COLO668 (cell line): ENCODE measurements around the gene NDUFAF5.

Source experiments
- DNase-seq: peaks from one replicate; lab custom pipeline; 2025; ENCODE audit not compliant: unreplicated experiment; lab: John Stamatoyannopoulos, UW

The NDUFAF5 gene

DNA sequence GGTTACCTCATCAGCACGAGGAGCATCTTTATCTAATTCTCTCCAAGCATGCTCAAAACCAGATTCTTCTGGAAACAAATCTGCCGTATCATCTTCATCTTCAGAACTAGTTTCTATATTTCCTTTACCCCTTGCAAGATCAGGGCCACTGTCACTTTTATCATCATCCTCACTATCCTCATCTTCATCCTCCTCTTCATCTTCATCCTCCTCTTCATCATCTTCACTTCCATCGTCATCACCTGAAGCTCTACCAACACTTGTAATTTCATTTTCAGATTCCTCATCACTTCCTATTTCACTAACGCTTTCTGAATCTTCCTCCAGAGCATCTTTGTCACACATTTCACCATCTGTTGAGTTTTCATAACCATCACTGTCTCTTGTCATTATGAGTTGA lies 9.0 kb upstream of the NDUFAF5 start:
- no peak for DNase-seq

DNA sequence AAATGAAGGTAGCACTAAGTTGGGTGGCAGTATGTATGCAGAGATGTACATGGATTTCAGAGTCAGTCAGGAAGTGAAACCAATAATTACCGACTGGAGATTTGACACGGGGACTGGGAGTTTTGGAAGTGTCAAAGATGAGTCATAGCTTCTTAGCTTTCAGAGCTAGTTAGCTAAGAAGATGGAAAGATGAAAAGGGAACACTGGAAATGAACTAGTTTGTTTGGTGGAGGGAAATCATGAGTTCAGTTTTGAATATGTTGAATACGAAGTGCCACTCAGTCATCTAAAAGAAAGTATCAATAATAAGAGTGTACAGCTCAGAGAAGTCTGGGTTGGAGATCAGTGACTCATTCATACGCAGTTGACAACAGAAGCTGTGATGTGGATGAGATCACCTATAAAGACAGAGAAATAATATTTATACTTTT lies 7.6 kb upstream of the NDUFAF5 start:
- no peak for DNase-seq

DNA sequence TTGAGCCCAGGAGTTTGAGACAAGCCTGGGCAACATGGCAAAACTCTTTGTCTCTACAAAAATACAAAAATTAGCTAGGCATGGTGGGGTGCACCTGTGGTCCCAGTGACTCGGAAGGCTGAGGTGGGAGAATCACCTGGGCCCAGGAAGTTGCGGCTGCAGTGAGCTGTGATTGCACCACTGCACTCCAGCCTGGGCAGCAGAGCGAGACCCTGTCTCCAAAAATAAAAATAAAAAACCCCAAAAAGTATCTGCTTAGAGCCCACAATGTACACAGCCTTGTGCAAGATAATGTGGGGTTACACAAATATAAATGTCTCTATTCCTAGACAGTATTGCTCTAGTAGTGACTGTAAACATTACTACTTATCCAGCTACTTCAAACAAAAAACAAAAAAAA lies 6.0 kb upstream of the NDUFAF5 start:
- DNase-seq: no peak

DNA sequence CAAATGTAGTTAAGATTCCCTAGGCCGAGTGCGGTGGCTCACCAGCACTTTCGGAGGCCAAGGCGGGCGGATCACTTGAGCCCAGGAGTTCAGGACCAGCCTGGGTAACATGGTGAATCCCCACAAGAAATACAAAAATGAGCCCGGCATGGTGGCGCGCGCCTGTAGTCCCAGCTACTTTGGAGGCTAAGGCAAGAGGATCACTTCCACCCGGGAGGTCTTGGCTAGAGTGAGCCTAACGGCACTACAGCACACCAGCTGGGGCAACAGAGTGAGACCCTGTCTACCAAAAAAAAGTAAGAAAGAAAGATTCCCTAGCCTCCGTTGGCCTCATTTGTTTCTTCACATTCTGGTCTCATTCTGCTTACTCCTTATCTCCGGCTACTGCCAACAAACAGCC lies 1.3 kb upstream of the NDUFAF5 start:
- DNase-seq: no peak

DNA sequence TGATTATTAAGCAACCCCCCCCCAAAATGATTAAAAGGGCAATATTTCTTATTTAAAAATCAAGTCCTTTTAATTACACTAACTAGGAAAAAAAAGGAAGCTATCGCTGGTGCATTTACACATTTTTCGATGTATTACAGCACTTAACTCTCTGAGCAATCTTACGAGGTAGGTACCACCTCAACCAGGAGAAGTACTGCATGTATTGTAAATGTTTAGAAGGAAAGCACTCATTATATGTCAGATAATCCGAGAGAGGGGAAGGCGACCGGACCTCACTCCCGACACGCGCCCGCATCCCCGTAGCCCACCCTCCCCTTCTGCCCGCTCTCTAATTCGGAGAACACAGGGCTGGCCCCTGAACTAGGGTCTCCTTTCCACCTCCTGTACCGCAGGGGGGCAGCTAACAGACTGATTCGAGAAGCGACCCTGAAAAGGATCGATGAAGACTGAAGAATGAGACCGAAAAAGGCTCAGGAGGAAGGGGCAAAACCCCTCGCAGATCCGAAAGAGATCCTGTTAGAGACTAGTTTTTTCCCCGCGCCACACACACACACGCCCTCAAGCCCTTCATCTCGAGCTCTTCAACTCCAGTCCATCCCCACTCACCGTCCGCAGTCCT lies 446 bp upstream of the NDUFAF5 start:
- no peak for DNase-seq

DNA sequence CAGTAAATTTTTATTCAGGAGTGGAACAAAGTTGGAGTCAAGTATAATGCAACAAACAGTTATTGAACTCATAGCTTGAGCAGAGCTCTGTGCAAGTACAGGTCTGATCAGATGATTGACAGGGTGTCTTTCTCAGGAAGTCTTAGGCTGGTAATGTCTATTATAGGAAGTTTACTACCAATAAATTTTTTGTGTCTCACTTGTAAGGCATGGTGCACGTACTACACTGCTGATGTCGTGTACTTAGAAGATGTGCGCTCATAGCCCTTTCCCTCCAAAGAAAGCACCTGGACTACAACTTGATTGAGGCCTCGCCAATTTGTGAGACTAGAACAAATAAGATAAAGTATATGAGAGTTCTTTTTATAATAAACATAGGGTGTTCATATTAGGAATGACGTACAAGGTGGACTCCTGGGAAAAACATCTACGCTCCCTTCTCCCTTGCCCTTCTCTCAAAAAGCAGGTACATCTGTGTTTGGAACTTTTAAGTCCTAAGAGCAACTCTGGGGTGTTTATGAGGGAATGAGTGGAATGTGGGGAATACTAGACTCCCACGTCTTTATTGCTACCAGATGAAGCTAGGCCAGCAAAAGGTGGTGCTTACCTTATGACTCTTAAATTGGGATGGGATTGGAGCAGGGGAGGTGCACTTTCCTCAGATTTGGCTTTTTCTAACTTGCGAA lies 1.5 kb downstream of the NDUFAF5 start:
- DNase-seq: no peak

DNA sequence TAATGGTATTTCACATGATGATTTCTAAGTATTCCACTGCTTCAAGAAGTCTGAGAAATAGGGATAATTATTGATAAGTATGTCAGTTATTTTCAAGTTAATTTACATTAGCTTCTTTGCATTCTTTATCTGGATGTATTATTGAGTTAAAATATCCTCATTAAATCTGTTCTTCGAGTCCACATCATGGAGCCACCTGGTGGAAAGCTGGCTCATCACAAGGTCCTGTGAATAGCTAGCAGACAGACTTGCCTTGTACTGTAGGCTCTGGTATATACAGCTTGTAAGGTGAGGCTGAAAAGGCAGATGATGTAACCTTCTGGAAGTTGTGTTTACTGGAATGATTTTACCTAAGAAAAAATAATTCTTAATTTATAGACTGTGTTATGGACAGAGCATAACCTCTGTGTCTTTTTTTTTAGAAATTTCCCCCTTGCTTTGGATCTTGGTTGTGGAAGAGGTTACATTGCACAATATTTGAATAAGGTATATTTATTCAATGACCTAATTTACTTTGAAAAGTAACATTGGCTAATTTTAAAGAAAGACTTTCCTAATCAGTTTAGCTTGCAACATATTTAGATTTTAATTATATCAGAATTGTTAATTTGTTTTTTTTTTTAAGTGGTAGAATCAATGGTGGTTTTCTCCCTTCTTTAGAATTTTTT lies 3.5 kb downstream of the NDUFAF5 start:
- peak; percentile 53 for DNase-seq

DNA sequence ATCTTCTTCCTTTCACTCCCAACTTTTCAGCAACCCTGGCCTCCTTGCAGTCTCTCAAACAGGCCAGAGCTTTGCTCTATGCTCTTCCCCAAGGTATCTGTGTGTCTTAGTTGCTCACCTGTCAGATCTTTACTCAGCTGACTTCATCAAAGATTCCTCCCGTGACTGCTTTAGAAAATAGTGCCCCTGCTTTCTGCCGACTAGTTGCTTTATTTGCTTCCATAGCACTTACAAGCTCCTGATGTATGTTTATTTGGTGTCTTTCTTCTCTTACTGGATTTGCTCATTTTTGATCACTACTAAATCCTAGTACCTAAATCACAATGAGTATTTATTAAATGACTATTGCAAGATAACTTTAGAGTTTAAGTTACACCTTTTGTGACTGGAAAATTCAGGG lies 5.9 kb downstream of the NDUFAF5 start:
- DNase-seq: no peak

DNA sequence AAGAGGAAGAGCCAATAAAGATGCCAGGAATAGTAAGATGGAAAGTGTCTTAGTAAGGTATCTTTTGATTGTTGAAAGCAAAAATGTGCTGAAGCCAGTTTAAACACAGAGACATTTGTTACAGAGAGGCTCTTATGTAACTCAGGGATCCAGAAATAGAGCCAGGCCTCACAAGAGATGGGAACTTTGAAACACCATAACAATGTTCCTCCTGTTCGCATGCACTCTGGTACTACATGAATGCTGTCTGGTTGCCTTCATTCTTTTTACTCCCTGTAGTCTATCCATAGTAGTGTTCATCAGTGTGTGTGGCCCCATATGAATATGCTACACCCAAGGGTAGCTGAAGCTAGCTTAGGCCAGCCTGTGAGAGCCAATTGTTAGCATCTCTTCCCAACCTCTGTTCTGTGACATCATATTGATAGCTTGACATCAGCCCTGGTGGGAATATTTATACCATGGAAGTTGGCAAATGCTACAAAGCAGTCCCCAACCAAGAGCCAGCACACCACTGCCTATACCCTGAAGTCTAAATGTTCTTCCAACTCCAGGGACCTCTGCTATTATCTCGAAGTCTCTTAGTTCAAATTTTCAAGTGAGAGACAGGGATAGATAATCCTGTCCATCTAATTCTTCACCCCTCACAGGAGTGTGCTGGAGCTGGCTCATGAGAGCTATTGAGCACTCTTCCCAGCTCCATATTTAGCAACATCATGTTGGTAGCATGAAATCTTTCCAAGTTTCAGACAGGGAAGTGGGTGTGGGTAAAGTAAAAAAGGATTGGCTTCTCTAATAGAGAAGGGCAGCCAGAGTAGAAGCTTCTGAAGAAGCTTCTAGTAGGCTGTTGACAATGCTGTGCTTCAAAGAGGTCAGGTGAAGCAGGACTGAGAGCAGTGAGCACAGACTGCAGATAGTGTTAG lies 7.0 kb downstream of the NDUFAF5 start:
- DNase-seq: no peak

GRCh38 chr20:13793001-13793400 lies 8.2 kb downstream of the NDUFAF5 start:
- DNase-seq: no peak

DNA sequence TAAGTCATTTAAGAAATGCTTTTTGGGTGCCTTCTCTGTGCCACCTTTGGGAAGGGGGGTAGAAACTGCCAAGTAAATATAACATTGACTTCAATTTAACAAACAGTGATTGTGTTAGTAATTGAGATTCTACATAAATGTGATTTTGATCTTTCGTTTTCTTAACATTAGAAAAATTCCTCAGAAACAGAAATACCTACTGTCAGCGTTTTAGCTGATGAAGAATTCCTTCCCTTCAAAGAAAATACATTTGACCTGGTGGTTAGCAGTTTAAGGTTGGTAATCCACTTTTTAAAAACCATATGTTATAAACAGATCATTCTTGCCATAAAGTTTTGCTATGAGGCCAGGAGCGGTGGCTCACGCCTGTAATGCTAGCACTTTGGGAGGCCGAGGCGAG lies 9.8 kb downstream of the NDUFAF5 start:
- no peak for DNase-seq

DNA sequence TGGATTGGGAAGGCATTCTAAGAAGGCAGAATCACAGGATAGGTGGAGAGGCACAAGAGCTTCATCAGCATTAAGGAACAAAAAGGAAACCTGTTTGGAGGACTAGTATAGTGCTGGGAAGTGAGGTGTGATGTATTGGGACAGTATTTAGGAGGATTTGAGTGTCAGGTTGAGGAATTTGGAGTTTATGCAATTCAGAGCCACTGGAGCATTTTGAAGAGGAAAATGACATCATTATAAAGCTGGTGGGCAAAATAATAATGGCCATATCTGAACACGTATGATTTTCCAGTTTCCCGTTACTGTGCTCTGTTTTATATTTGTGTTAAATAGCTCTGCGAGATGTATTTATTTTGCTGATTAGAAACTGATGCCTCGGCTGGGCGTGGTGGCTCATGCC lies 14.2 kb downstream of the NDUFAF5 start:
- no peak for DNase-seq

DNA sequence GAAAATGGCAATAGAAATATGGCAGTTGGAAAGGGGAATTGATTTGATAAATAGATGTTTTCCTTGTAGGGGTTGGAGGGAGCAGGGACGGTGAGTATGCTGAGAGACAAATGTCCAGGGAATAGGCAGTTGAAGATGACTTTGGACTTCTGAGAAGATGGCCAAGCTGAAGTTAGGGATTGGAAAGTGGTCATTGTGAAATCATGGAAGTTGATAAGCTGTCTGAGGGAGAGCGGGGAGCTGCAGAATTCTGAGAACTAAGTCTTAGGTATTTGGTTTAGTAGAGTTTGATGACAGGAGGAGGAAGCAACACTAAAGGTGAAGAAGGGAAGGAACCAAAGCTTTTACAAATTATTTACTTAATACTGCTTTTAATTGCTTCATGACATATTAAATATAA lies 15.1 kb downstream of the NDUFAF5 start:
- no peak for DNase-seq

GRCh38 chr20:13800728-13801134 lies 15.9 kb downstream of the NDUFAF5 start:
- DNase-seq: peak; percentile 76

DNA sequence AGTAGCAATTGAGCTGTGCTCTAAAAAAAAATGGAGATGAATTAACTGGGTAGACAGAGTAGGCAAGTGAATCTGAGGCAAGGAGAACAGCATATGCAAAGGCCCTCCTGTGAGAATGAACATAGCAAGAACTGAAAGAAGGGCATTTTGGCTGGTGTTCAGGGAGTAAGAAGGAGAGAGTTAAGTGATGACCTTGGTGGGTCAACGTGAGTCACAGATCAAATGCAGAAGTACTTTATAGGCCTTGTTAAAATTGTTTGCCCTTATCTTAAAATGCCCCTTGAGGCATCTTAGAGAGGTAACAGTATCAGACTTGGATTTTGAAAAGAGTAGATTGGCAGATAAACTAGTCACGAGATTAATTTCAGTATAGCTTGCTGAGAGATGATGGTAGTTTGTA lies 24.5 kb downstream of the NDUFAF5 start:
- no peak for DNase-seq

GRCh38 chr20:13809855-13810254 lies 25.0 kb downstream of the NDUFAF5 start:
- no peak for DNase-seq

DNA sequence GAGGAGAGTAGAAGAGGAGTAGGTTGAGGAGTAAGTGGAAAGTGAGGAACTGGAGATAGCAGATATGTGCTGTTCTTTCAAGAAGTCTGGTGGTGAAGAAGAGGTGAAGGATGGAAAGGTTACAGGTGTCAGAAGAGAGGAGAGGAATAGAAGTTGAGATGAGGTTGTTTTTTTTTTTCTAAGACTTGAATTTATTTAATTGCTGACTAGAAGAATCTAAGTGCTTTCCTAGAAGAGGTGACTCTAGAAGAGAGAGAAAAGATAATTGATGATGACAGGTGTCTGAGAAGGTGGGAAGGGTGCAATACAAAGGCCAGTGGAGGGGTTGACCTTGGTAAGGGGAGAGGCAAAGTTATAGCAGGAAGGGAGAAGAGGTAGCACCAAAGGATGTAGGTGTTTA lies 25.6 kb downstream of the NDUFAF5 start:
- no peak for DNase-seq

GRCh38 chr20:13813910-13814309 lies 29.1 kb downstream of the NDUFAF5 start:
- DNase-seq: no peak

- DNase-seq: no peak
Measured at GRCh38 chr20:13814672-13815071, 29.8 kb downstream of the NDUFAF5 start.

DNA sequence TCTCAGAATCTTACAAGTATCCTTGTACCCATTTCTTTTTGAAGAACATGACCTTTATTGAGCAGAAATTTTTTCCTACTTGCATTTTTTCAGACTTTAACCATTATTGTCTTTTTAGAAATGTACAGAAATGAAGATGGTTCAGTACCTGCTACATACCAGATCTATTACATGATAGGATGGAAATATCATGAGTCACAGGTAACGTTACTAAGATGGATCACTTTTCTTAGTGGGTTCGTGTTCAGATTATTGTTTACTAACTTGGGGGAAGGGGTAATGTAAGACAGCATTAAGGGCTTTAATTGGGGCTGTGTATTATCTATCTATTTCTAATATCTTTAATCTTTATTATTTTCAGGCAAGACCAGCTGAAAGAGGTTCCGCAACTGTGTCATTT lies 31.9 kb downstream of the NDUFAF5 start:
- DNase-seq: no peak

- no peak for DNase-seq
Measured at GRCh38 chr20:13817342-13817741, 32.5 kb downstream of the NDUFAF5 start.
